H1 (cell line): ENCODE results near the gene LONP2. TPM values are rescaled to one million over a fixed set of nuclear protein-coding genes. Genes with fewer than 3 reads are reported as not detected.

Experiments
- CTCF ChIA-PET: fragments of 300-600 bp; sonication (Branson Sonifier 250); formaldehyde crosslinking; loops from one replicate; lab custom pipeline; 2021; ENCODE audit not compliant: partially characterized antibody; lab: Charles Lee
- POLR2A ChIA-PET: fragments of 300-600 bp; sonication (Branson Sonifier 250); formaldehyde crosslinking; loops from one replicate; lab custom pipeline; 2021; ENCODE audit warnings: inconsistent platforms; ENCODE audit not compliant: partially characterized antibody; lab: Charles Lee
- DNase-seq, 2 experiments: peaks; one replicate each; pipeline versions ENCODE4 v3.0.0 to v3.0.0-alpha.2; 2010 to 2022; ENCODE audit warnings: low spot score in 2 of 2, low read depth in 1 of 2, mixed read lengths in 1 of 2
- FAIRE-seq: peaks from 2 replicates; lab custom pipeline; 2011; peaks lifted over from hg19 to GRCh38; lab: Jason Lieb, UNC
- H2AFZ ChIP-seq: 2 replicates; pipeline ENCODE4 v1.8.1; 2012; ENCODE audit warnings: low read length, inconsistent platforms
- H2AK5ac ChIP-seq: 2 replicates; pipeline ENCODE4 v1.6.1; 2013; ENCODE audit warnings: low read depth, low read length
- H2BK120ac ChIP-seq: replicated peaks from 2 replicates; pipeline ENCODE3; 2013; ENCODE audit warnings: low read depth, low read length, inconsistent platforms
- H2BK12ac ChIP-seq: 2 replicates; pipeline ENCODE4 v1.6.1; 2013; ENCODE audit warnings: low read depth, low read length
- H2BK15ac ChIP-seq: 2 replicates; pipeline ENCODE4 v1.6.1; 2013; ENCODE audit warnings: low read length
- H2BK20ac ChIP-seq: 2 replicates; pipeline ENCODE4 v1.6.1; 2013; ENCODE audit warnings: low read length
- H2BK5ac ChIP-seq: 2 replicates; pipeline ENCODE4 v1.6.1; 2013; ENCODE audit warnings: low read depth, low read length
- H3K14ac ChIP-seq: 2 replicates; pipeline ENCODE4 v1.6.1; 2013; ENCODE audit warnings: inconsistent platforms; ENCODE audit not compliant: insufficient read length
- H3K18ac ChIP-seq: 2 replicates; pipeline ENCODE4 v1.6.1; 2013; ENCODE audit warnings: low read length; ENCODE audit errors: extremely low read depth
- H3K23ac ChIP-seq: 2 replicates; pipeline ENCODE4 v1.6.1; 2013; ENCODE audit warnings: inconsistent platforms; ENCODE audit not compliant: insufficient read length
- H3K23me2 ChIP-seq: 2 replicates; pipeline ENCODE4 v1.6.1; 2013; ENCODE audit warnings: low read depth, low read length
- H3K27ac ChIP-seq: 2 replicates; pipeline ENCODE4 v1.6.1; 2011; ENCODE audit warnings: low read depth, low read length, inconsistent platforms
- H3K27me3 ChIP-seq, 4 experiments: replicated peaks in 1 of 4; 1 replicate in 1 of 4; 2 replicates in 3 of 4; pipeline versions ENCODE4 v1.6.1 to v1.8.1; 2011 to 2013; ENCODE audit warnings: low read length in 3 of 4, mild to moderate bottlenecking in 3 of 4, inconsistent platforms in 2 of 4, mixed read lengths in 2 of 4, moderate library complexity in 1 of 4; ENCODE audit not compliant: control insufficient read depth in 3 of 4, insufficient read depth in 3 of 4; ENCODE audit errors: extremely low read depth in 1 of 4
- H3K36me3 ChIP-seq, 4 experiments: 2 replicates each; pipeline versions ENCODE4 v1.6.1 to v1.8.1; 2011 to 2013; ENCODE audit warnings: mild to moderate bottlenecking in 4 of 4, low read length in 3 of 4, moderate library complexity in 2 of 4, control low read depth in 1 of 4, inconsistent platforms in 1 of 4; ENCODE audit not compliant: insufficient read depth in 4 of 4, control insufficient read depth in 2 of 4
- H3K4ac ChIP-seq: replicated peaks from 2 replicates; pipeline ENCODE3; 2013; ENCODE audit warnings: low read length, low read depth, mixed read lengths, inconsistent platforms; ENCODE audit not compliant: insufficient read length
- H3K4me1 ChIP-seq, 4 experiments: replicated peaks in 1 of 4; 1 replicate in 1 of 4; 2 replicates in 3 of 4; pipeline versions ENCODE4 v1.6.1 to v1.8.1; 2011 to 2013; ENCODE audit warnings: low read length in 3 of 4, inconsistent platforms in 2 of 4, mixed read lengths in 1 of 4; ENCODE audit not compliant: insufficient read depth in 4 of 4, control insufficient read depth in 3 of 4
- H3K4me2 ChIP-seq, 2 experiments: 2 replicates each; pipeline versions ENCODE4 v1.6.1 to v1.8.1; 2011 to 2013; ENCODE audit warnings: low read depth in 2 of 2, low read length in 2 of 2, control low read depth in 1 of 2, inconsistent platforms in 1 of 2, mild to moderate bottlenecking in 1 of 2; ENCODE audit not compliant: insufficient read depth in 1 of 2
- H3K4me3 ChIP-seq, 4 experiments: fragments of 200-600, 300-600 bp in 1 of 4; sonication (generic), shearing (Covaris generic), sonication (Bioruptor Twin) in 1 of 4; 2 replicates each; pipeline versions ENCODE4 v1.5.1 to v1.8.1; 2011 to 2016; ENCODE audit warnings: low read length in 4 of 4, low read depth in 3 of 4, control low read depth in 2 of 4, inconsistent platforms in 2 of 4, mild to moderate bottlenecking in 2 of 4, mixed read lengths in 1 of 4, moderate library complexity in 1 of 4; ENCODE audit not compliant: insufficient read depth in 2 of 4; ENCODE audit errors: extremely low read depth in 1 of 4
- H3K56ac ChIP-seq: replicated peaks from 2 replicates; pipeline ENCODE3; 2013; ENCODE audit warnings: low read depth, mild to moderate bottlenecking, mixed read lengths, low read length, inconsistent platforms; ENCODE audit not compliant: insufficient read length
- H3K79me1 ChIP-seq: 2 replicates; pipeline ENCODE4 v1.6.1; 2013; ENCODE audit warnings: low read depth, low read length, control low read depth
- H3K79me2 ChIP-seq, 2 experiments: 2 replicates each; pipeline versions ENCODE4 v1.6.1 to v1.8.1; 2012 to 2013; ENCODE audit warnings: low read length in 2 of 2, mild to moderate bottlenecking in 2 of 2, inconsistent platforms in 1 of 2; ENCODE audit not compliant: insufficient read depth in 2 of 2, control insufficient read depth in 1 of 2
- H3K9ac ChIP-seq, 4 experiments: replicated peaks in 1 of 4; 1 replicate in 1 of 4; 2 replicates in 3 of 4; pipeline versions ENCODE4 v1.6.1 to v1.8.1; 2011 to 2013; ENCODE audit warnings: low read depth in 3 of 4, low read length in 3 of 4, control low read depth in 2 of 4, mild to moderate bottlenecking in 2 of 4, moderate library complexity in 2 of 4, inconsistent platforms in 1 of 4; ENCODE audit errors: extremely low read depth in 1 of 4
- H3K9me3 ChIP-seq, 2 experiments: 2 replicates each; pipeline versions ENCODE4 v1.6.1 to v1.8.1; 2012 to 2013; ENCODE audit warnings: mild to moderate bottlenecking in 2 of 2, moderate library complexity in 2 of 2, control low read depth in 1 of 2, inconsistent platforms in 1 of 2, low read depth in 1 of 2, low read length in 1 of 2, mixed read lengths in 1 of 2; ENCODE audit not compliant: insufficient read depth in 2 of 2
- H4K20me1 ChIP-seq, 2 experiments: replicated peaks in 1 of 2; 2 replicates each; pipeline versions ENCODE3 to v1.8.1; 2011 to 2013; ENCODE audit warnings: inconsistent platforms in 2 of 2, low read length in 2 of 2, mild to moderate bottlenecking in 1 of 2; ENCODE audit not compliant: insufficient read depth in 2 of 2, control insufficient read depth in 1 of 2
- H4K5ac ChIP-seq: 2 replicates; pipeline ENCODE4 v1.6.1; 2013; ENCODE audit warnings: low read length, low read depth, mixed read lengths, inconsistent platforms; ENCODE audit not compliant: insufficient read length
- H4K8ac ChIP-seq: 2 replicates; pipeline ENCODE4 v1.8.0; 2013; ENCODE audit warnings: mild to moderate bottlenecking, moderate library complexity, low read length, inconsistent platforms; ENCODE audit not compliant: insufficient read depth; ENCODE audit errors: extremely low read depth
- H4K91ac ChIP-seq: replicated peaks from 2 replicates; pipeline ENCODE3; 2013; ENCODE audit warnings: low read length, mixed read lengths, inconsistent platforms; ENCODE audit not compliant: insufficient read length
- CBX5 ChIP-seq: fragments of 300-800, 300-1000 bp; sonication (generic); IDR thresholded peaks from 2 replicates; pipeline ENCODE4 v1.7.1; 2016; ENCODE audit warnings: antibody characterized with exemption, low read length, low read depth
- EGR1 ChIP-seq: IDR thresholded peaks from 2 replicates; pipeline ENCODE4 v1.6.1; 2011; ENCODE audit warnings: low read depth, low read length, borderline replicate concordance
- EP300 ChIP-seq, 2 experiments: IDR thresholded peaks; 1 replicate in 1 of 2; 2 replicates in 1 of 2; pipeline ENCODE4 v1.6.1; 2011 to 2012; ENCODE audit warnings: low read depth in 2 of 2, low read length in 2 of 2, mild to moderate bottlenecking in 2 of 2, borderline replicate concordance in 1 of 2, inconsistent platforms in 1 of 2, moderate library complexity in 1 of 2
- GABPA ChIP-seq: IDR thresholded peaks from 2 replicates; pipeline ENCODE4 v1.6.1; 2011; ENCODE audit warnings: mild to moderate bottlenecking, low read length, moderate library complexity, borderline replicate concordance; ENCODE audit not compliant: insufficient read depth
- HDAC2 ChIP-seq, 2 experiments: fragments of 300-600 bp in 1 of 2; sonication (generic) in 1 of 2; IDR thresholded peaks; 2 replicates each; pipeline ENCODE4 v1.6.1; 2011 to 2012; ENCODE audit warnings: low read depth in 2 of 2, low read length in 2 of 2, mild to moderate bottlenecking in 2 of 2, moderate library complexity in 2 of 2, borderline replicate concordance in 1 of 2, inconsistent platforms in 1 of 2
- KDM4A ChIP-seq: IDR thresholded peaks from one replicate; pipeline ENCODE4 v1.7.1; 2012; ENCODE audit warnings: low read depth, mild to moderate bottlenecking, moderate library complexity, low read length, inconsistent platforms; ENCODE audit not compliant: severe bottlenecking
- TAF1 ChIP-seq: IDR thresholded peaks from 2 replicates; pipeline ENCODE4 v1.6.1; 2011; ENCODE audit warnings: mild to moderate bottlenecking, low read depth, low read length
- WGBS, 2 experiments: shearing (Covaris generic) in 1 of 2; methylation state at CpG; one replicate each; pipeline versions ENCODE4 v1.1.6 to v1.1.7; 2013 to 2015; ENCODE audit warnings: low lambda C conversion rate in 2 of 2, mixed read lengths in 2 of 2, inconsistent platforms in 1 of 2, low coverage in 1 of 2, missing lambda C conversion rate in 1 of 2; ENCODE audit not compliant: insufficient replicate concordance in 2 of 2, insufficient coverage in 1 of 2, insufficient read length in 1 of 2; ENCODE audit errors: extremely low coverage in 1 of 2, missing lambda C conversion rate in 1 of 2; 5-methylcytosine and 5-hydroxymethylcytosine counted together
- long read RNA-seq, 2 experiments: library from RNA in 1 of 2; library from capped mRNA in 1 of 2; stranded (forward); transcript quantifications; one replicate each; pipeline ENCODE4 v2.0.0, GENCODE V29; 2021; ENCODE audit warnings: inconsistent platforms in 1 of 2
- polyA minus RNA-seq, 3 experiments: library from RNA; depleted of rRNA, polyadenylated mRNA; stranded (reverse); fragments of >200 nt; gene quantifications; 1 replicate in 2 of 3; 2 replicates in 1 of 3; pipeline ENCODE4 v1.2.3, GENCODE V29; 2011
- polyA plus RNA-seq, 7 experiments: library from polyadenylated mRNA; depleted of rRNA in 3 of 7; stranded (reverse) in 5 of 7; unstranded in 2 of 7; fragments of >200 nt in 5 of 7; fragments of 200-250 nt in 2 of 7; gene quantifications; 1 replicate in 5 of 7; 2 replicates in 1 of 7; 4 replicates in 1 of 7; pipeline versions ENCODE4 v1.2.1 to v1.2.3, GENCODE V29; 2011 to 2013; ENCODE audit warnings: missing spikeins in 2 of 7, mixed read lengths in 2 of 7
- total RNA-seq: library from RNA; stranded (reverse); fragmentation: NEBNext Ultra II Directional; extraction: Animal tissue kit (Norgen Biotek cat#: 25700); gene quantifications from 2 replicates; pipeline ENCODE4 v1.2.1, GENCODE V29; 2021

LONP2 gene
- total RNA-seq (22.4 and 23.1 TPM in 2 replicates), polyA plus RNA-seq (2011; rRNA removed) (7.0 and 8.1 TPM in 2 replicates), polyA minus RNA-seq (2011; rRNA and poly(A)+ RNA removed) (28.1 and 33.9 TPM in 2 replicates)
- 9.9 TPM for polyA plus RNA-seq (2011; cell fraction: cytosol; rRNA removed)
- polyA plus RNA-seq (2011; cell fraction: nucleus; rRNA removed), result 9.2 TPM
- 11.5 to 14.9 TPM (median 13.8 TPM) in 4 replicates for polyA plus RNA-seq (2012, experiment 1 of 2)
- 2.2 TPM for polyA plus RNA-seq (2012, experiment 2 of 2)
- polyA plus RNA-seq (2013, experiment 1 of 2), result 8.2 TPM
- 8.2 TPM for polyA plus RNA-seq (2013, experiment 2 of 2)
- 18.2 TPM for polyA minus RNA-seq (2011; cell fraction: cytosol; rRNA and poly(A)+ RNA removed)
- polyA minus RNA-seq (2011; cell fraction: nucleus; rRNA and poly(A)+ RNA removed), result 25.2 TPM
- long read RNA-seq, experiment 1, full-length matches to known transcripts, result 2 of 9 reads
- long read RNA-seq, experiment 1, partial matches to known transcripts, result 4 of 9 reads
- long read RNA-seq, experiment 1, other reads (novel, unspliced or antisense), result 3 of 9 reads
- long read RNA-seq, experiment 2, full-length matches to known transcripts, result 2 of 4 reads
- long read RNA-seq, experiment 2, partial matches to known transcripts, result 2 of 4 reads
- long read RNA-seq, experiment 2, other reads (novel, unspliced or antisense), result 0 of 4 reads

- Histone ChIP-seq H3K9ac (peak within 1 kb of the TSS; percentile 73 to 88 (median 76)), H4K91ac (no peak within 1 kb of the TSS), H2BK120ac (no peak within 1 kb of the TSS), H4K5ac (no peak within 1 kb of the TSS), H2AFZ (peak within 1 kb of the TSS; percentile 49; the same call in 1 of the 2 replicates), H4K8ac (no peak within 1 kb of the TSS; the same call in none of the 2 replicates), H3K23me2 (peaks cover 6% of the 10 kb centered on the region; the same call in 1 of the 2 replicates), H3K4ac (no peak within 1 kb of the TSS), H3K4me1 (peaks cover 0 to 5% (median 2%) of the 10 kb centered on the region in 4 experiments; a peak in 3 of 7 replicates), H2AK5ac (no peak within 1 kb of the TSS), H4K20me1 (peaks cover 0 to 1% of the 10 kb centered on the region in 2 experiments), H3K4me3 (peak within 1 kb of the TSS; percentile 72 to 88 (median 80)), H3K56ac (peak within 1 kb of the TSS; percentile 77), H3K79me1 (no peaks in the 10 kb centered on the region), H3K36me3 (no peaks in the 10 kb centered on the region), H3K9me3 (no peaks in the 10 kb centered on the region), H2BK15ac (no peak within 1 kb of the TSS), H2BK5ac (no peak within 1 kb of the TSS), H2BK20ac (no peak within 1 kb of the TSS), H3K18ac (no peak within 1 kb of the TSS), H3K14ac (no peak within 1 kb of the TSS), H3K79me2 (peaks cover 2 to 22% of the 10 kb centered on the region in 2 experiments; a peak in 2 of 4 replicates), H3K23ac (no peak within 1 kb of the TSS), H3K27ac (no peak within 1 kb of the TSS; the same call in 1 of the 2 replicates), H2BK12ac (no peak within 1 kb of the TSS), H3K4me2 (peak within 1 kb of the TSS; percentile 80 to 85), H3K27me3 (no peaks in the 10 kb centered on the region)
- ChIA-PET POLR2A (no interaction called here), CTCF (interaction anchor here (0.7 kb wide), 1 partner anchor 13 kb away, joined by 3 read pairs; no protein-coding TSS in a partner anchor)
- WGBS, 2 experiments, result 4% methylated on average over 62 of the region's 63 CpGs; no CpG with 5 or more reads in 1 of the 2 experiments
- FAIRE-seq (no peak), DNase-seq (peak; percentile 59 to 90)
- TF ChIP-seq KDM4A (peak; percentile 86), CBX5 (no peak), EGR1 (peak; percentile 96), GABPA (peak; percentile 33; the same call in 1 of the 2 replicates), HDAC2 (IDR thresholded peaks at IDR 0.05; ENCODE audit: borderline replicate concordance in 1 of 2, low read depth in 2 of 2, low read length in 2 of 2) (peak in 1 of 2 experiments; percentile 44; a peak in 1 of 4 replicates), EP300 (IDR thresholded peaks at IDR 0.05; ENCODE audit: borderline replicate concordance in 1 of 2, low read depth in 2 of 2, low read length in 2 of 2) (peak in 1 of 2 experiments; percentile 40; a peak in 1 of 3 replicates), TAF1 (peak; percentile 40; the same call in 1 of the 2 replicates)
Observed at GRCh38 chr16:48244080-48244862, at the start of gene LONP2. Gene LONP2 (plus strand): TSS chr16:48244300. CDS start chr16:48244389, 89 bp downstream.
